Measurements from ENCODE around the gene TLR4. TPM values are rescaled to one million over a fixed set of nuclear protein-coding genes. Genes with fewer than 3 reads are reported as not detected.

The TLR4 gene
- total RNA-seq, 1 donor from 2014 or later = 1.7 TPM

DNA sequence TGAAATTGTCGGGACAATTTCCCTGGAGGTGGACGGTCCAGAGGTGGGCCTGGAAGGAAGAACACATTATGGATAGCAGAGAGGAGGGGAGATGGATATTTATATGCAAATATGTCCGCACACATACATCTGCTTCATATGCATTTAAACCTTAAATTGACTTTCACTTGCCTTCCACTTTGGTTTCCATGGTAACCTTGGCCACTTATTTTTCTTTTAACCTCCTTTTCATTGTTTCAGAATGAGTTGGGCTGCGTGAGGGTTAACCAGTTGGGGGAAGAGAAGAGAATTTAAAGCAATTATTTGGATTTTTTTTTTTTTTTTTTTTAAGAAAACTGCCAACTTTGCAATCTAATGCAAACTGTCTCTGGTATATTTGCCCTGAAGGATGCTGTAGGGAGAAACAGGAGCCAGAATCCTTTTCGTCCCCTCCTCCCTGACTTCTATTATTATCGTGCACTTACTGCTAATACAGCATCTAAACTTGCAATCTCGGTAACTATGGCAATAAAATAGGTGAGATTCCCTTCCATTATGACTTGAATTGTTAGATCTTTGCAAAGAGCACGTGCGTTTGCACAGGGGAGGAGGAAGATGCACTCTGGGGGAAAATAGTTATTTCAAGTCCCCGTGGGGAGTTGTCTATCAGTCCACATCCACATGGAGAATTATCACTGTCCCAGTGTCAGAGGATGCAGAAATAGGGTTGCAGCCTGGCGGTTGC lies 35.6 kb downstream of the TLR4 start:
- no peak overlapping the region for H3K4me3 ChIP-seq (ENCODE audit: low read depth, low read length)
- no peak for DNase-seq (ENCODE audit: low read depth)
- TF ChIP-seq, protein P1, sequence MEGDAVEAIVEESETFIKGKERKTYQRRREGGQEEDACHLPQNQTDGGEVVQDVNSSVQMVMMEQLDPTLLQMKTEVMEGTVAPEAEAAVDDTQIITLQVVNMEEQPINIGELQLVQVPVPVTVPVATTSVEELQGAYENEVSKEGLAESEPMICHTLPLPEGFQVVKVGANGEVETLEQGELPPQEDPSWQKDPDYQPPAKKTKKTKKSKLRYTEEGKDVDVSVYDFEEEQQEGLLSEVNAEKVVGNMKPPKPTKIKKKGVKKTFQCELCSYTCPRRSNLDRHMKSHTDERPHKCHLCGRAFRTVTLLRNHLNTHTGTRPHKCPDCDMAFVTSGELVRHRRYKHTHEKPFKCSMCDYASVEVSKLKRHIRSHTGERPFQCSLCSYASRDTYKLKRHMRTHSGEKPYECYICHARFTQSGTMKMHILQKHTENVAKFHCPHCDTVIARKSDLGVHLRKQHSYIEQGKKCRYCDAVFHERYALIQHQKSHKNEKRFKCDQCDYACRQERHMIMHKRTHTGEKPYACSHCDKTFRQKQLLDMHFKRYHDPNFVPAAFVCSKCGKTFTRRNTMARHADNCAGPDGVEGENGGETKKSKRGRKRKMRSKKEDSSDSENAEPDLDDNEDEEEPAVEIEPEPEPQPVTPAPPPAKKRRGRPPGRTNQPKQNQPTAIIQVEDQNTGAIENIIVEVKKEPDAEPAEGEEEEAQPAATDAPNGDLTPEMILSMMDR (conservative IDR thresholded peaks at IDR 0.05; ENCODE audit: low read depth, low read length) = no peak

- DNase-seq (ENCODE audit: low read depth) = no peak
- TF ChIP-seq, protein P1 (conservative IDR thresholded peaks at IDR 0.05; ENCODE audit: low read depth, low read length) = no peak
These were observed 37.9 kb downstream of the TLR4 start for GRCh38 chr9:117742131-117742530.

DNA sequence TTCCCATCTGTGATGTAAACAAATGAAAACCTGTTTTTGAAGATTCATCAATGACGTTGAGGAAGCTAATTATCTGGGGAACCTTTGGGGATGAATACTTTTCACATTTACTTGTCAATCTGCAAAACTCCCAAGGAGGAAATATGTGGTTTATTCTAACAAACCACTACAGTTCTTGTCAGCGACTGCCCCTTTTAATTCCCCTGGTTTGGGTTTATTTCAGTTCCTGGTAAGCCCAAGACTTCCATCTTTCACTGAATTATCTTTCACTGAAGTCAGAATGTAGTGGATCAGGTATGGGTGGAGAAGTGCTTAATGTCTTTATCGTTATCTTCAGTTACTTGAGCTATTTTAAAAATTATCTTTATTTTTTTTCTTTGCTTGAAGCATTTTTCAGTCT lies 40.2 kb downstream of the TLR4 start:
- no peak overlapping the region for H3K4me3 ChIP-seq (ENCODE audit: low read depth, low read length)
- TF ChIP-seq, protein P1 (conservative IDR thresholded peaks at IDR 0.05; ENCODE audit: low read depth, low read length) = no peak
- DNase-seq (ENCODE audit: low read depth) = no peak

More at GRCh38 chr9:117742131-117742530, 37.9 kb downstream of the TLR4 start:
- no peak overlapping the region for H3K4me3 ChIP-seq (ENCODE audit: low read depth, low read length)

GRCh38 chr9:117744856-117745389 lies 40.7 kb downstream of the TLR4 start:
- DNase-seq (ENCODE audit: low read depth) = no peak
- TF ChIP-seq, protein P1 (conservative IDR thresholded peaks at IDR 0.05; ENCODE audit: low read depth, low read length) = no peak
- peak overlapping the region; percentile 42 for H3K4me3 ChIP-seq (ENCODE audit: low read depth, low read length)

- TF ChIP-seq, protein P1 (conservative IDR thresholded peaks at IDR 0.05; ENCODE audit: low read depth, low read length) = no peak
- no peak for DNase-seq (ENCODE audit: low read depth)
- H3K4me3 ChIP-seq (ENCODE audit: low read depth, low read length) = no peak overlapping the region
These were observed 41.4 kb downstream of the TLR4 start for GRCh38 chr9:117745598-117745997.

- H3K4me3 ChIP-seq (ENCODE audit: low read depth, low read length) = no peak overlapping the region
- no peak for DNase-seq (ENCODE audit: low read depth)
- TF ChIP-seq, protein P1 (conservative IDR thresholded peaks at IDR 0.05; ENCODE audit: low read depth, low read length) = no peak
These were observed 42.1 kb downstream of the TLR4 start for GRCh38 chr9:117746263-117746662.
